PC-3 (cell line): ENCODE data around the gene EIF4E1B. TPM values are rescaled to one million over a fixed set of nuclear protein-coding genes. Genes with fewer than 3 reads are reported as not detected.

ENCODE experiments used
- ATAC-seq: fragments of 200-7000 bp; cut with Tn5 transposase; 2 replicates; pipeline ENCODE4 v1.9.1; 2020; ENCODE audit warnings: mild to moderate bottlenecking, moderate library complexity
- BruUV-seq: library from RNA; stranded (reverse); fragments of 400-500 nt; replicated peaks from 2 replicates; lab custom pipeline; 2021; lab: Mats Ljungman, UMichigan
- CTCF ChIA-PET: fragments of 300-600 bp; sonication (Branson Sonifier 250); formaldehyde crosslinking; loops from one replicate; lab custom pipeline; 2022; ENCODE audit warnings: antibody characterized with exemption; lab: Charles Lee
- POLR2A ChIA-PET: fragments of 300-600 bp; sonication (Branson Sonifier 250); formaldehyde crosslinking; loops from one replicate; lab custom pipeline; 2022; ENCODE audit warnings: antibody characterized with exemption; ENCODE audit not compliant: unreplicated experiment; lab: Charles Lee
- DNase-seq: peaks from one replicate; pipeline ENCODE4 v3.0.0-alpha.2; 2015
- H2AFZ ChIP-seq: fragments of 300-600 bp; sonication (generic); 2 replicates; pipeline ENCODE4 v1.6.0; 2016; ENCODE audit warnings: antibody characterized with exemption, low read length
- H3F3A ChIP-seq: fragments of 300-600 bp; sonication (generic); one replicate; pipeline ENCODE4 v1.6.0; 2017; ENCODE audit warnings: antibody characterized with exemption, low read length, control low read depth, mild to moderate bottlenecking; ENCODE audit not compliant: unreplicated experiment
- H3K27ac ChIP-seq: fragments of 300-600 bp; sonication (generic); 2 replicates; pipeline ENCODE4 v1.5.1; 2016; ENCODE audit warnings: mild to moderate bottlenecking, low read length
- H3K27me3 ChIP-seq: fragments of 300-600 bp; sonication (generic); 2 replicates; pipeline ENCODE4 v1.6.1; 2016; ENCODE audit warnings: low read length, mixed read lengths
- H3K36me3 ChIP-seq: fragments of 300-600 bp; sonication (generic); 2 replicates; pipeline ENCODE4 v1.6.1; 2016; ENCODE audit warnings: low read depth, mixed run types, low read length, mixed read lengths
- H3K4me1 ChIP-seq: fragments of 300-600 bp; sonication (generic); 2 replicates; pipeline ENCODE4 v1.5.1; 2016; ENCODE audit warnings: low read length; ENCODE audit not compliant: insufficient read depth
- H3K4me2 ChIP-seq: fragments of 300-600 bp; sonication (generic); 2 replicates; pipeline ENCODE4 v1.6.0; 2016; ENCODE audit warnings: low read length
- H3K4me3 ChIP-seq: fragments of 300-600 bp; sonication (generic); 2 replicates; pipeline ENCODE4 v1.5.1; 2016; ENCODE audit warnings: mild to moderate bottlenecking, low read length, mixed read lengths
- H3K79me2 ChIP-seq: fragments of 300-600 bp; sonication (generic); 2 replicates; pipeline ENCODE4 v1.6.1; 2017; ENCODE audit warnings: low read length, mixed read lengths
- H3K9ac ChIP-seq: fragments of 300-600 bp; sonication (generic); 2 replicates; pipeline ENCODE4 v1.6.0; 2016; ENCODE audit warnings: mild to moderate bottlenecking, low read length
- H3K9me2 ChIP-seq: fragments of 300-600 bp; sonication (generic); replicated peaks from 2 replicates; pipeline ENCODE4 v1.6.1; 2016; ENCODE audit warnings: mixed run types, low read length, mixed read lengths
- H3K9me3 ChIP-seq: fragments of 300-600 bp; sonication (generic); 2 replicates; pipeline ENCODE4 v1.6.1; 2016; ENCODE audit warnings: low read length, mixed read lengths
- H4K20me1 ChIP-seq: fragments of 300-600 bp; sonication (generic); 2 replicates; pipeline ENCODE4 v1.6.1; 2016; ENCODE audit warnings: low read length, mixed read lengths
- EZH2 ChIP-seq: fragments of 300-600 bp; sonication (generic); IDR thresholded peaks from one replicate; pipeline ENCODE4 v1.6.1; 2017; ENCODE audit warnings: antibody characterized with exemption, mild to moderate bottlenecking, low read length; ENCODE audit not compliant: unreplicated experiment
- EZH2phosphoT487 ChIP-seq: fragments of 300-600 bp; sonication (generic); IDR thresholded peaks from 2 replicates; pipeline ENCODE4 v1.6.1; 2018; ENCODE audit warnings: mild to moderate bottlenecking, antibody characterized with exemption, low read length, borderline replicate concordance
- intact Hi-C: fragments of 100-400 bp; cut with micrococcal nuclease; formaldehyde crosslinking; loops from 2 replicates; pipeline ENCODE4 v1.9.0; 2023
- total RNA-seq: library from RNA; depleted of rRNA; stranded (reverse); fragments of >200 nt; gene quantifications from 2 replicates; pipeline ENCODE4 v1.2.3, GENCODE V29; 2014
- TF ChIP-seq, protein P1 (sequence below): fragments of 300-600 bp; sonication (generic); conservative IDR thresholded peaks from 2 replicates; pipeline ENCODE4 v1.5.1; 2017; ENCODE audit warnings: antibody characterized with exemption, low read depth, mild to moderate bottlenecking, low read length

The EIF4E1B gene
- total RNA-seq, 1 experiment from 2014 or later = not detected

DNA sequence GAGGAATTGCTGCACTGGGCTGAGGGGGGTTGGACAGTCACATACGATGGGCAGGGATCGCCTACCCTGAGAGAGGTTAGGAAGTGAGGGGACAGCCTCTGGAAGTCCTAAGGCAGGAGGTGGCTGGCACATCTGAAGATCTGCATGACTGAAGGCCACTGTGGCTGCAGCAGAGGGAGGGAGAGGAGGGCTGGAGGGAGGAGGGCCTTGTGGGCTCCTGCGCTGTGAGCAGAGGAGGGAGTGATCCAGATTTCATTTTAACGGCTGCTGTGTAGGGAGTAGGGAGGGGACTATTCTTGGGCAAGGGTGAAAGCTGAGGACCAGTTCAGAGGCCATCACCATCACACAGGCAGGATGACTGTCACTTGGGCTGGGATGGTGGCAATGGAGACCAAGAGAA is 7.1 kb downstream of the EIF4E1B start:
- ATAC-seq = no peak
- TF ChIP-seq EZH2phosphoT487 = no peak
- TF ChIP-seq, protein P1, sequence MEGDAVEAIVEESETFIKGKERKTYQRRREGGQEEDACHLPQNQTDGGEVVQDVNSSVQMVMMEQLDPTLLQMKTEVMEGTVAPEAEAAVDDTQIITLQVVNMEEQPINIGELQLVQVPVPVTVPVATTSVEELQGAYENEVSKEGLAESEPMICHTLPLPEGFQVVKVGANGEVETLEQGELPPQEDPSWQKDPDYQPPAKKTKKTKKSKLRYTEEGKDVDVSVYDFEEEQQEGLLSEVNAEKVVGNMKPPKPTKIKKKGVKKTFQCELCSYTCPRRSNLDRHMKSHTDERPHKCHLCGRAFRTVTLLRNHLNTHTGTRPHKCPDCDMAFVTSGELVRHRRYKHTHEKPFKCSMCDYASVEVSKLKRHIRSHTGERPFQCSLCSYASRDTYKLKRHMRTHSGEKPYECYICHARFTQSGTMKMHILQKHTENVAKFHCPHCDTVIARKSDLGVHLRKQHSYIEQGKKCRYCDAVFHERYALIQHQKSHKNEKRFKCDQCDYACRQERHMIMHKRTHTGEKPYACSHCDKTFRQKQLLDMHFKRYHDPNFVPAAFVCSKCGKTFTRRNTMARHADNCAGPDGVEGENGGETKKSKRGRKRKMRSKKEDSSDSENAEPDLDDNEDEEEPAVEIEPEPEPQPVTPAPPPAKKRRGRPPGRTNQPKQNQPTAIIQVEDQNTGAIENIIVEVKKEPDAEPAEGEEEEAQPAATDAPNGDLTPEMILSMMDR = no peak
- TF ChIP-seq EZH2 = no peak

DNA sequence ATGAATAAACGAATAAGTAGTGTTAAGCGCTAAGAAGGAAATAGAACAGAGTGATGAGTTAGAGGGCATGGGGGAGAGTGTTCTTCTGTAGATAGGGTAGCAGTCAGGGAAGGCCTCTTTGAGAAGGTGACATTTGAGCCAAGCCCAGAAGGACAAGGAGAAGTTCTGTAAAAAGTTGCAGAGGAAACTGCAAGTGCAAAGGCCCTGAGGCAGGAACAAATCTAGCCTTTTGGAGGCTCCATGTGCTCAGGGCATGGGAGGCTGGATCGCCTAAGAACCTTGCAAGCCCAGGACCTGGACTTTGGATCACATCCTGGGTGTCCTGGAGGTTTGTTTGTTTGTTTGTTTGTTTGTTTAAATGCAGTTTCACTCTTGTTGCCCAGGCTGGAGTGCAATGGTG is 8.0 kb downstream of the EIF4E1B start:
- H3K4me2 ChIP-seq = no peak overlapping the region
- intact Hi-C loops = no loop called here
- no peak overlapping the region for H3K4me3 ChIP-seq
- H4K20me1 ChIP-seq = no peaks in the 10 kb centered on the region
- H3F3A ChIP-seq = no peaks in the 10 kb centered on the region
- TF ChIP-seq EZH2phosphoT487 (no peak), EZH2 (no peak)
- TF ChIP-seq, protein P1 = no peak
- H3K27me3 ChIP-seq = peaks cover 7% of the 10 kb centered on the region; the same call in 1 of the 2 replicates
- BruUV-seq = no TSS peak
- H3K4me1 ChIP-seq = no peaks in the 10 kb centered on the region
- DNase-seq (no peak), ATAC-seq (no peak)
- H3K27ac ChIP-seq = no peak overlapping the region
- H3K9ac ChIP-seq = no peak overlapping the region
- no peaks in the 10 kb centered on the region for H3K9me2 ChIP-seq
- H3K9me3 ChIP-seq = no peaks in the 10 kb centered on the region
- no peak overlapping the region for H2AFZ ChIP-seq
- no peaks in the 10 kb centered on the region for H3K79me2 ChIP-seq
- CTCF ChIA-PET = no interaction called here
- POLR2A ChIA-PET = no interaction called here
- no peaks in the 10 kb centered on the region for H3K36me3 ChIP-seq

More for the DNA sequence above, 7.1 kb downstream of the EIF4E1B start:
- Histone ChIP-seq H3K4me2 (no peak overlapping the region), H3F3A (no peaks in the 10 kb centered on the region), H3K27me3 (peaks cover 11% of the 10 kb centered on the region; the same call in 1 of the 2 replicates), H3K4me1 (no peaks in the 10 kb centered on the region), H4K20me1 (no peaks in the 10 kb centered on the region), H3K79me2 (no peaks in the 10 kb centered on the region), H3K9me2 (no peaks in the 10 kb centered on the region), H3K9me3 (no peaks in the 10 kb centered on the region), H3K9ac (no peak overlapping the region), H3K27ac (no peak overlapping the region), H2AFZ (no peak overlapping the region), H3K36me3 (no peaks in the 10 kb centered on the region), H3K4me3 (no peak overlapping the region)
- ChIA-PET CTCF (no interaction called here), POLR2A (no interaction called here)
- intact Hi-C loops = no loop called here
- DNase-seq = no peak
- BruUV-seq = no TSS peak

DNA sequence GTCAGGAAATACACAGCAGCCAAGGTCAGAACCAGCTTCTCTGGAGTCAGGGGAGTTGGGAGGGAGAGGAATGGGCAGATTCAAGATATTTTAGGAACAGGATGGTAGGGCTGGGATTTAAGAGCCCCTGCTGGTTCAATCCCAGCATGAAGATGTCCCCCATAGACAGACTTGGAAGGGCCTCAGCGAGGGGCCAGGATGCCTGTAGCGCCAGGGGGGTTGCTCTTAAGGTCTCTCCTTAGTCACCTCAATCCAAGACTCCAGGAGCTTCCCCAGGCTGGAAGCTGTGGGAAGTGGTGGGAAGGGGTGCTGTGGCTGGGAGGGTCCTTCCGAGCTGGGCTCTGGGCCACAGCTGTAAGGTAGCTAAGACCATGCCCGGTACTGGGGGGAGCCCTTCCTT is 8.7 kb downstream of the EIF4E1B start:
- intact Hi-C loops = no loop called here
- no peaks in the 10 kb centered on the region for H3K4me1 ChIP-seq
- BruUV-seq = no TSS peak

More for the DNA sequence above, 8.7 kb downstream of the EIF4E1B start:
- Histone ChIP-seq H3K4me3 (no peak overlapping the region), H4K20me1 (no peaks in the 10 kb centered on the region), H3K27me3 (0 out of 2 replicates have a peak, but pooled peaks cover under 1% of the 10 kb centered on the region), H3K9me2 (no peaks in the 10 kb centered on the region), H3K4me2 (no peak overlapping the region), H3K9ac (no peak overlapping the region), H3K79me2 (no peaks in the 10 kb centered on the region), H3K36me3 (no peaks in the 10 kb centered on the region), H3K27ac (no peak overlapping the region), H2AFZ (no peak overlapping the region), H3K9me3 (no peaks in the 10 kb centered on the region), H3F3A (no peaks in the 10 kb centered on the region)
- no peak for DNase-seq
- ATAC-seq = no peak
- ChIA-PET CTCF (interaction anchor here (0.5 kb wide), 1 partner anchor 134 kb away, joined by 6 read pairs; no protein-coding TSS in a partner anchor), POLR2A (no interaction called here)
- TF ChIP-seq EZH2phosphoT487 (no peak), EZH2 (no peak)
- TF ChIP-seq, protein P1 = no peak
